ENCODE data around the gene BCDIN3D.

- no peak for TF ChIP-seq CTCF (IDR thresholded peaks at IDR 0.05)
- TF ChIP-seq POLR2A (IDR thresholded peaks at IDR 0.05; ENCODE audit: low read depth), result no peak
- no peak for TF ChIP-seq EP300 (IDR thresholded peaks at IDR 0.05)
Observed at GRCh38 chr12:49808686-49809380, 34.1 kb downstream of the BCDIN3D start.

Measured in esophagus muscularis mucosa (tissue), 4 donors.